Activated CD4-positive, alpha-beta T cell treated with anti-CD3 and anti-CD28 coated beads, Interleukin-2, amount 50 U/mL, for 4 hours (primary cell): ENCODE measurements around the gene RND2.
"Not testable (repeated sequence)": the region's sequence is repeated elsewhere in the genome, so short reads cannot be mapped to it uniquely, and the experiment has no call there.

Experiments
- DNase-seq, 2 experiments: peaks; one replicate each; pipeline ENCODE4 v3.0.0-alpha.2; 2020

The RND2 gene

GRCh38 chr17:43024407-43025289, at the start of gene RND2:
Gene RND2 (plus strand): TSS chr17:43025231. CDS start chr17:43025348, 117 bp downstream.
- DNase-seq: peak; percentile 74 to 75

GRCh38 chr17:42975265-42975664, 49.8 kb upstream of the RND2 start:
- no peak for DNase-seq

GRCh38 chr17:42975701-42976100, 49.3 kb upstream of the RND2 start:
- not testable (repeated sequence) for DNase-seq

- no peak for DNase-seq
Observed at GRCh38 chr17:42979511-42980273, 45.3 kb upstream of the RND2 start, which contains the start of gene PTGES3L. Gene PTGES3L (minus strand): TSS chr17:42980080. CDS start chr17:42980053, 27 bp downstream.

GRCh38 chr17:42980274-42980765, 44.7 kb upstream of the RND2 start, which contains the start of gene RUNDC1:
Gene RUNDC1 (plus strand): TSS chr17:42980565. CDS start chr17:42980577, 12 bp downstream.
- DNase-seq: peak; percentile 88 to 90

GRCh38 chr17:42980766-42981397, 44.1 kb upstream of the RND2 start:
- peak; percentile 48 to 57 for DNase-seq

- DNase-seq: no peak
Observed at GRCh38 chr17:42982266-42982665, 42.8 kb upstream of the RND2 start.

GRCh38 chr17:42985225-42985624, 39.8 kb upstream of the RND2 start:
- DNase-seq: no peak

GRCh38 chr17:42989141-42989540, 35.9 kb upstream of the RND2 start:
- DNase-seq: no peak

GRCh38 chr17:42989726-42990652, 35.0 kb upstream of the RND2 start:
- DNase-seq: no peak

- no peak for DNase-seq
Observed at GRCh38 chr17:42991471-42991870, 33.6 kb upstream of the RND2 start.

GRCh38 chr17:42992872-42993271, 32.2 kb upstream of the RND2 start:
- DNase-seq: no peak

GRCh38 chr17:42993913-42994312, 31.1 kb upstream of the RND2 start:
- DNase-seq: not testable (repeated sequence)

- DNase-seq: no peak
Observed at GRCh38 chr17:42997390-42997983, 27.5 kb upstream of the RND2 start.

GRCh38 chr17:42997984-42998938, 26.8 kb upstream of the RND2 start, which contains the start of gene RPL27:
Gene RPL27 (plus strand): TSS chr17:42998419. CDS start chr17:42998751, 332 bp downstream.
- peak; percentile 97 to 98 for DNase-seq

GRCh38 chr17:42999003-42999525, 26.0 kb upstream of the RND2 start:
- no peak for DNase-seq

GRCh38 chr17:43000894-43001293, 24.1 kb upstream of the RND2 start:
- not testable (repeated sequence) for DNase-seq

- no peak for DNase-seq
Observed at GRCh38 chr17:43003542-43004172, 21.4 kb upstream of the RND2 start.
